HCT116 (cell line): Measurements from ENCODE around the gene COL9A2. TPM values are rescaled to one million over a fixed set of nuclear protein-coding genes. Genes with fewer than 3 reads are reported as not detected.

Experiments used
- ATAC-seq: fragments of 200-7000 bp; cut with Tn5 transposase; 2 replicates; pipeline ENCODE4 v1.9.1; 2020; ENCODE audit warnings: mild to moderate bottlenecking, moderate library complexity
- BruUV-seq: library from RNA; stranded (reverse); fragments of 400-500 nt; replicated peaks from 2 replicates; lab custom pipeline; 2021; lab: Mats Ljungman, UMichigan
- CTCF ChIA-PET: fragments of 300-600 bp; sonication (Branson Sonifier 250); formaldehyde crosslinking; loops from one replicate; lab custom pipeline; 2021; ENCODE audit warnings: antibody characterized with exemption; lab: Charles Lee
- POLR2A ChIA-PET: fragments of 300-600, 350-600 bp; sonication (Branson Sonifier 250); formaldehyde crosslinking; loops from one replicate; lab custom pipeline; 2021; ENCODE audit warnings: antibody characterized with exemption; lab: Charles Lee
- RAD21 ChIA-PET, 2 experiments: fragments of 300-600 bp; sonication (Branson Sonifier 250); formaldehyde crosslinking; loops; one replicate each; lab custom pipeline; 2023; ENCODE audit warnings: low total read pairs in 2 of 2; ENCODE audit not compliant: uncharacterized antibody in 2 of 2, unreplicated experiment in 2 of 2, low non-redundant PET in 1 of 2; lab: Charles Lee
- DNase-seq: peaks from one replicate; pipeline ENCODE4 v3.0.0-alpha.2; 2010; ENCODE audit warnings: low read depth, low spot score
- H2AFZ ChIP-seq: fragments of 200-600 bp; shearing (Covaris generic), sonication (generic); 2 replicates; pipeline ENCODE4 v1.6.1; 2017; ENCODE audit warnings: low read depth, mixed run types, mixed read lengths, antibody characterized with exemption, low read length; ENCODE audit not compliant: poor library complexity, severe bottlenecking
- H3K27ac ChIP-seq: 2 replicates; pipeline ENCODE4 v1.5.1; 2012; ENCODE audit warnings: low read depth, low read length
- H3K27me3 ChIP-seq: fragments of 200-600 bp; sonication (generic); 2 replicates; pipeline ENCODE4 v1.6.1; 2016; ENCODE audit warnings: mixed run types, low read length, mixed read lengths; ENCODE audit not compliant: insufficient read depth
- H3K36me3 ChIP-seq, 2 experiments: fragments of 200-500 bp in 1 of 2; fragments of 200-600 bp in 1 of 2; sonication (Bioruptor generic) in 1 of 2; sonication (generic) in 1 of 2; 2 replicates each; pipeline versions ENCODE4 v1.5.1 to v1.6.1; 2014 to 2016; ENCODE audit warnings: low read length in 2 of 2, inconsistent platforms in 1 of 2, mixed read lengths in 1 of 2, mixed run types in 1 of 2; ENCODE audit not compliant: insufficient read depth in 2 of 2, control insufficient read depth in 1 of 2
- H3K4me1 ChIP-seq, 2 experiments: fragments of 200-600 bp in 1 of 2; sonication (generic) in 1 of 2; 2 replicates each; pipeline versions ENCODE4 v1.5.1 to v1.6.1; 2012 to 2017; ENCODE audit warnings: low read length in 2 of 2, inconsistent platforms in 1 of 2, mild to moderate bottlenecking in 1 of 2, mixed read lengths in 1 of 2, mixed run types in 1 of 2, moderate library complexity in 1 of 2; ENCODE audit not compliant: insufficient read depth in 2 of 2, control insufficient read depth in 1 of 2
- H3K4me2 ChIP-seq: fragments of 200-600 bp; sonication (generic); 2 replicates; pipeline ENCODE4 v1.6.1; 2017; ENCODE audit warnings: mixed run types, low read length, mixed read lengths
- H3K4me3 ChIP-seq, 2 experiments: fragments of 200-600 bp in 1 of 2; sonication (generic) in 1 of 2; replicated peaks in 1 of 2; 2 replicates each; pipeline ENCODE4 v1.5.1; 2011 to 2016; ENCODE audit warnings: low read length in 2 of 2, control low read depth in 1 of 2, low read depth in 1 of 2, mild to moderate bottlenecking in 1 of 2, mixed read lengths in 1 of 2, mixed run types in 1 of 2
- H3K79me2 ChIP-seq: fragments of 200-600 bp; sonication (generic); 2 replicates; pipeline ENCODE4 v1.6.1; 2017; ENCODE audit warnings: mild to moderate bottlenecking, mixed run types, low read length, moderate library complexity, mixed read lengths; ENCODE audit not compliant: insufficient read depth
- H3K9ac ChIP-seq: fragments of 200-600 bp; sonication (generic); 2 replicates; pipeline ENCODE4 v1.6.1; 2016; ENCODE audit warnings: low read length, mixed read lengths
- H3K9me2 ChIP-seq: fragments of 200-600 bp; sonication (generic), shearing (Covaris generic); 2 replicates; pipeline ENCODE4 v1.6.1; 2017; ENCODE audit warnings: mixed run types, mild to moderate bottlenecking, moderate library complexity; ENCODE audit not compliant: insufficient read depth
- H3K9me3 ChIP-seq, 2 experiments: fragments of 200-500 bp in 1 of 2; fragments of 200-600 bp in 1 of 2; sonication (Bioruptor generic) in 1 of 2; sonication (generic) in 1 of 2; 2 replicates each; pipeline ENCODE4 v1.6.1; 2014 to 2017; ENCODE audit warnings: low read length in 2 of 2, mixed read lengths in 2 of 2, inconsistent platforms in 1 of 2, low read depth in 1 of 2, mild to moderate bottlenecking in 1 of 2, mixed run types in 1 of 2, moderate library complexity in 1 of 2; ENCODE audit not compliant: control insufficient read depth in 1 of 2, insufficient read depth in 1 of 2
- H4K20me1 ChIP-seq: fragments of 200-600 bp; sonication (generic), shearing (Covaris generic); 2 replicates; pipeline ENCODE4 v1.6.1; 2017; ENCODE audit warnings: mixed run types, mild to moderate bottlenecking, moderate library complexity; ENCODE audit not compliant: insufficient read depth
- ATF3 ChIP-seq: IDR thresholded peaks from 2 replicates; pipeline ENCODE4 v1.6.1; 2012
- CEBPB ChIP-seq: IDR thresholded peaks from 2 replicates; pipeline ENCODE4 v1.6.1; 2012; ENCODE audit warnings: low read depth
- CTCF ChIP-seq, 3 experiments: fragments of 200-600 bp in 1 of 3; sonication (generic) in 1 of 3; IDR thresholded peaks in 2 of 3; conservative IDR thresholded peaks in 1 of 3; 2 replicates each; pipeline ENCODE4 v1.5.1; 2012 to 2017; ENCODE audit warnings: low read depth in 2 of 3, low read length in 2 of 3, antibody characterized with exemption in 1 of 3, borderline replicate concordance in 1 of 3, control low read depth in 1 of 3, mild to moderate bottlenecking in 1 of 3, mixed read lengths in 1 of 3, mixed run types in 1 of 3, moderate library complexity in 1 of 3; ENCODE audit not compliant: insufficient read depth in 1 of 3
- JUND ChIP-seq: IDR thresholded peaks from 2 replicates; pipeline ENCODE4 v1.6.1; 2012
- REST ChIP-seq: IDR thresholded peaks from 2 replicates; pipeline ENCODE4 v1.6.1; 2012; ENCODE audit warnings: low read depth
- SP1 ChIP-seq: IDR thresholded peaks from 2 replicates; pipeline ENCODE4 v1.6.1; 2012; ENCODE audit warnings: low read depth
- TCF7L2 ChIP-seq: IDR thresholded peaks from 2 replicates; pipeline ENCODE4 v1.7.0; 2011; ENCODE audit warnings: borderline replicate concordance, inconsistent platforms; ENCODE audit not compliant: insufficient read depth, insufficient read length; ENCODE audit errors: extremely low read depth
- intact Hi-C: fragments of 100-400 bp; cut with micrococcal nuclease; formaldehyde crosslinking; loops from 2 replicates; pipeline ENCODE4 v1.10.0; 2022
- total RNA-seq: library from RNA; stranded (reverse); gene quantifications from one replicate; pipeline ENCODE4 v1.2.1, GENCODE V29; 2021; ENCODE audit not compliant: unreplicated experiment

COL9A2 gene
- total RNA-seq, 1 experiment from 2014 or later: 2.4 TPM

- TF ChIP-seq REST (no peak), TCF7L2 (no peak)
Observed at GRCh38 chr1:40363721-40364120, 46.6 kb upstream of the COL9A2 start (continued).

GRCh38 chr1:40362699-40363098, 45.6 kb upstream of the COL9A2 start:
- Histone ChIP-seq H3K4me1 (no peaks in the 10 kb centered on the region), H3K9me2 (no peaks in the 10 kb centered on the region), H3K4me2 (no peak overlapping the region), H3K27ac (no peak overlapping the region), H3K36me3 (no peaks in the 10 kb centered on the region)
- ChIA-PET CTCF (interaction anchor here (1.3 kb wide), 1 partner anchor 48 kb away, joined by 3 read pairs; no protein-coding TSS in a partner anchor), RAD21 (no interaction called here), POLR2A (no interaction called here)
- no peak for DNase-seq
- no peak for TF ChIP-seq ATF3
- no peak for TF ChIP-seq SP1
- no peak for TF ChIP-seq CEBPB
- no peak for TF ChIP-seq JUND
- no peak for TF ChIP-seq CTCF (IDR thresholded peaks at IDR 0.05 in 2 of 3, conservative IDR thresholded peaks at IDR 0.05 in 1 of 3; ENCODE audit: borderline replicate concordance in 1 of 3, insufficient read depth in 1 of 3, low read depth in 2 of 3, low read length in 2 of 3)
- TF ChIP-seq, all 23 proteins: peak for 0
- BruUV-seq: no TSS peak
- Histone ChIP-seq H2AFZ (no peak overlapping the region), H3K4me3 (no peak overlapping the region), H4K20me1 (no peaks in the 10 kb centered on the region), H3K79me2 (no peaks in the 10 kb centered on the region), H3K9ac (no peak overlapping the region), H3K27me3 (no peaks in the 10 kb centered on the region), H3K9me3 (no peaks in the 10 kb centered on the region; a peak in 1 of 4 replicates)
- intact Hi-C loops: no loop called here
- ATAC-seq: no peak
